ENCODE data around the gene GIT2.

- TF ChIP-seq CTCF (IDR thresholded peaks at IDR 0.05; ENCODE audit: borderline replicate concordance, extremely low read depth, low read length, poor library complexity, severe bottlenecking): no peak
- TF ChIP-seq EZH2 (IDR thresholded peaks at IDR 0.05; ENCODE audit: borderline replicate concordance, low read depth, low read length, severe bottlenecking): no peak
Observed at GRCh38 chr12:109880938-109881337, 115.2 kb downstream of the GIT2 start.
